ENCODE data around the gene PDXK.

Gene PDXK

DNA sequence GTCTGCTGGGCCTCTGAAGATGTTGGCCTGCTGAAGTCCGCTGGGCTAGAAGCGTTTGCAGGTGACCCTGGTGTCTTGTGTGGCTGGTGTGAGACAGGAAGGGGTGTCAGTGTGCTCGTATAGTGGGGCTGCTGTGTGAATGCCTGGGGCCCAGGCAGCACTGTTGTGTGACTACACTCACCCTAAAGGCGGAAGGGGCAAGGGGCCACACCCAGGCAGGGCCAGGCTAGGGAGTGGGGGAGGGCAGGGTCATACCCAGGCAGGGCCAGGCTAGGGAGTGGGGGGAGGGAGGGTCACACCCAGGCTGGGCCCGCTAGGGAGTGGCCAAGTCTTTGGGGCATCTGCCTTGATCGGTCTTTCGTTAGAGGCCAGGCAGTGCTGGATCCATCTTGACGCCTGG, 25.0 kb downstream of the PDXK start:
- DNase-seq (ENCODE audit: low spot score) = no peak

DNA sequence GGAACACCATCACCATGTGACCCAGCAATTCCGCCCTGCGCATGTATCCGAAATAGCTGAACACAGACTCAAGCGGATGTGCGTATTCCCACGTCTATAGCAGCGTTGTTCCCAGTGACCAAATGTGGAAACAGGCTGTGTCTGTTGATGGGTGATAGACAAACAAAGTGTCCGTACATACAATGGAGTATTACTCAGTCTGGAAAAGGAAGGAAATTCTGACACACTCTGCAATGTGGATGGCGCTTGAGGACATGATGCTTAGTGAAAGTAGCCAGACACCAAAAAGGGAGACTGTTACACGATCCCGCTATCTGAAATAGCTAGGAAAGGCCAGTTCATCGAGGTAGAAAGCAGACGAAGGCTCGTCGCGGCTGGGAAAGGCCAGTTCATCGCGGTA, 25.8 kb downstream of the PDXK start:
- no peak for DNase-seq (ENCODE audit: low spot score)

DNA sequence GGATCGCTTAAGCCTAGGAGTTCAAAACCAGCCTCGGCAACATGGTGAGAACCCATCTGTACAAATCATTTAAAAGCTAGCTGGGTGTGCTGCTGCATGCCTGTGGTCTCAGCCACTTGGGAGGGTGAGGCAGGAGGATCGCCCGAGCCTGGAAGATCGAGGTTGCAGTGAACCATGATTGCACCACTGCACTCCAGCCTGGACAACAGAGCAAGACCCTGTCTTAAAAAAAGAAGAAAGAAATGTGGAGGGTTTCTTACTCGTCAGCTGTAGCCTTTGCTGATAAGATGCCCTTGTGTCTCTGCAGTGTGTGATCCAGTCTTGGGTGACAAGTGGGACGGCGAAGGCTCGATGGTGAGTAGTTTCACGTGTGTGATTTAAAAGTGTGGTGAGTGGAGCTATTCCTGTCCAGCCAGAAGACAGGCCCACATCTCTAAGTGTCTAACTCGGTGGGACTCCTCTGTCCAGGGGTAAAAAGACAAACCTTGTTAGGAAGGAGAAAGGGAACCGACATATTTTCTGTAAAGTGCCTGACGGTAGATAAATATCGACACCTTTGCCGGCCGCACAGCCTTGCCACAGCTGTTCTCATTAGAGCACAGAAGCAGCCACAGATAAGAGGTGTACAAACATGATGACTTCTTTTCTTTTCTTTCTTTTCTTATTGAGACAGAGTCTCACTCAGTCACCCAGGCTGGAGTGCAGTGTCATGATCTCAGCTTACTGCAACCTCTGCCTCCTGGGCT, 27.0 kb downstream of the PDXK start:
- DNase-seq (ENCODE audit: low spot score) = no peak

DNA sequence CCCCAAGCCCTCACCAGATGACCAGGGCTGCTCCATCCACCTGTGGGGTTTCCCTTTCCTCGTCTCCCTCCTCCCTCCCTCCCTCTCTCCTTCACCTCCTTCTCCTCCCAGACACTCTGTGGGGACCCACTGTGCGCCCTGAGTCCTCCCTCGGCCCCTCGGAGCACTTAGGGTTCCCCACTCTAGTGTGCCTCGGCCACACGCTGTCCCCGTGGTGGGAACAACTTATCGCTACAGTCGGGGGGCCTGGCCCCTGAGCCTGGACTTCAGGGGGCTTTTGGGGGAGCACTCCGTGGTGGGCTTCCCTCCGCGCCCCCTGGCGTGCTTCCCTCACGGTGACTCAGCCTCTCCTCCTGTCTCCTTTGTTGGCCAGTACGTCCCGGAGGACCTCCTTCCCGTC, 29.7 kb downstream of the PDXK start:
- no peak for DNase-seq (ENCODE audit: low spot score)

DNA sequence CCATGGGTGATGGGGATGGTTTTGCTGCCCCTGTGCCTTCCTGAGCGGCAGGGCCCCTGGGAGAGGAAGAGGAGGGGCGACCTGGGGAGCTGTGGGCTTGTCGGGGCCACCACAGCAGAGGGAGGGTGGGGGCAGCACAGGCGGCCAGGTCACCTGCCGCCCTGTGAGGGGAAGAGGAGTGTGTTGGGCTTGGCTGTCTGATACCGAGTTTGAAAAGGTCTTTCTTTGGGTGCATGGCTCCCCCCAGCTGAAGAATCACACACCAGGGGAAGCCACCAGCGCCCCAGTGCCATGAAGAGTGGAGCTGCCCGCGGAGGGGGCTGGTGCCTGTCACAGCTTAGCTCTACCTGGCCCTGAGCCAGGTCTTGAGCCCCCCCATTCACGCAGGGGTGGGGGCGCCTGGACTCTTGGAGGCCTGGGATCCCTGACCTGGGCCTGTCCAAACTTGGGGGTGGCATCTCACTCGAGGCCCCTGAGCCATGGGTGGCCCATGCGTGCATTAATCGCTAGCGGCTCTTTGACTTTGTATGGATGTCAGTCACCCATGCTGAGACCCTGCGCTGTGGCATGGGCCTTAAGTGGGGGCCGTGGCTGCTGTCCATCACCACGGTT, 30.8 kb downstream of the PDXK start:
- DNase-seq (ENCODE audit: low spot score) = no peak

DNA sequence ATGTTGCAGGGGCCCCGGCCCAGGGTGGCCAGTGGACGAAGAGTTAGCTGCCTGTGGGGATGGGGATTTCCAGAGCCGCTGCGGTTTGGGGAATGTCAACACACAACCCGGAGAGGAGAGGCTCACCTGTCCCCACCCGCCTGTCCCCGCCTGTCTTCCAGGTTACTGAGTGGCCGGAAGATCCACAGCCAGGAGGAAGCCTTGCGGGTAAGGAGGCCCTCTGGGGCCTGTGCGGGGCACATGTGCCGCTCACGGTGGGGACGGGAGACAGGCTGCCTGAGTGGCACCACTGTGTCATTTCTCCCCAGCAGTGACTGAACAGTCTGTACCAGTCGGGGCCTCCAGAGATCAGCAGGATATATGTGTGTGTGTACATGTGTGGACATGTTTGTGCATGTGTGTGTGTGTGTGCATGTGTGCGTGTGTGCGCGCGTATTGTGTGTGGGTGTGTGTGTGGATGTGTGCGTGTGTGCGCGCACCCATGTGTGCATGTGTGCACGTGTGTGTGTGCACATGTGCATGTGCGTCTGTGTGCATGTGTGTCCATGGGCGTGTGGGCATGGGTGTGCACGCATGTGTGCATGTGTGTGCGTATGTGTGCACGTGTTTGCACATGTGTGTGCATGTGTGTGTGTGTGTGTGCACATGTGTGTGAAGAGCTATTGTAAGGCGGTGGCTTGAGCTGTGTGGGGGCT, 31.6 kb downstream of the PDXK start:
- no peak for DNase-seq (ENCODE audit: low spot score)

DNA sequence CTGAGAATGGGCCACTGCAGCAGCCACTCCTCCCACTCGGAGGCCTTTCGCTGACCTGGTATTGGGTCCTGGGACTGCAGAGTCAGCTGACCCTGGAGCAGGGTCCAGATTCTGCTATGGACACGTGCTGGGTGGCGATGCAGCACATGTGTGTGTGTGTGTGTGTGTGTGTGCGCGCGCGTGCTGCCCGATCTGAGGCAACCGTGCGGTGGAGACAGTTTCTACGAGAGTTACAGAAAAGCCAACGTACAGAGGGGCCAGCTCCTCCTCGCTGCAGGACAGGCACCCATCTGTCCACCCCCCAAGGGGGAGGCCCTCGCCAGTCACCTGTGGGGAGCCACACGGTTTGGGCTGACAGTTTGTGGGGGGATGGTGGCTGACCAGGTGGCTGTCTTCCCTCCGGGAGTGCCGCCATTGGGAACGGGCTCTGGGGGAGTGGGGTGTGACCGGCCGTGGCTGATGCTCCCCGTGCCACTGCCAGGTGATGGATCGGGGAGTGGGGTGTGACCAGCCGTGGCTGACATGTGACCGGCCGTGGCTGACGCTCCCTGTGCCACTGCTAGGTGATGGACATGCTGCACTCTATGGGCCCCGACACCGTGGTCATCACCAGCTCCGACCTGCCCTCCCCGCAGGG, 33.1 kb downstream of the PDXK start:
- DNase-seq (ENCODE audit: low spot score) = no peak

DNA sequence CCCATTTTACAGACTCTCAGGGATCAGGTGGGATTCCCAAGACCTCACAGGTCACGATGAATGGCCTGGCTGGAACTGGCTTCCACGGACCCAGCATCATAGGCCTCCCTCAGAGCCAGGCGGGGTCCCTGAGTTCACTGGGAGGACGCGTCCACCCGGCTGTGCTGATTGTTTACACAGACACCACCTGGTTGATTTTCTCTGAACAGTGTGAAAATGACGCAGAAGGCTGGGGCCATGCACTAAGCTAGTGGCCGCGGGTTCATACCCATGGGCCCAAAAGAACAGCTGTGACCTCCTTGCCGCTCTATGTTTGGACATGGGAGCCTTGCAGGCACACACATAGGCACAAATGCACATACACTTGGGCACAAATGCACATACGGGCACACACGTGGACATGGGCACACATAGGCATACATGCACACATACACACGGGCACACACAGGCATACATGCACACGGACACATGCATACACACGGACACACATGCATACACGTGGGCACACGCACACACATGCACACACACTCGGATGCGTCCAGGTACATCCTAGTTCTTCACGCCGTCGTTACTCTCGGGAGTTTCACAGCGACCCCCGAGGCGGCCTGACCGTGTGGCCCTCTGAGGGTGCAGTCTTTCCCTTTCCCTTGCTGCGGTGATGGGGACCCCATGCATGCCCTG, 34.0 kb downstream of the PDXK start:
- DNase-seq (ENCODE audit: low spot score) = no peak

DNA sequence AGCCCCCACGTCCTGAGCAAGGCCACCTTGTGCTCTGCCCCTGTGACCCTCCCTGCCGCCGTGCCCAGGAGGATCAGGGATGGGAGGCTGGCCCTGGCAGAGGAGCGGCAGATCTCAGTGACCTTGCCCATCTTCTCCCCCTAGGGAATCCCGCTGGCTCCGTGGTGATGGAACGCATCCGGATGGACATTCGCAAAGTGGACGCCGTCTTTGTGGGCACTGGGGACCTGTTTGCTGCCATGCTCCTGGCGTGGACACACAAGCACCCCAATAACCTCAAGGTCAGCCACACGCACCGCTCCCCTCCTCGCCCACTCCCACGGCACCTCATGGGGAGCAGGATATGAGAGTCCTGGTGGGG, 34.5 kb downstream of the PDXK start:
- no peak for DNase-seq (ENCODE audit: low spot score)

DNA sequence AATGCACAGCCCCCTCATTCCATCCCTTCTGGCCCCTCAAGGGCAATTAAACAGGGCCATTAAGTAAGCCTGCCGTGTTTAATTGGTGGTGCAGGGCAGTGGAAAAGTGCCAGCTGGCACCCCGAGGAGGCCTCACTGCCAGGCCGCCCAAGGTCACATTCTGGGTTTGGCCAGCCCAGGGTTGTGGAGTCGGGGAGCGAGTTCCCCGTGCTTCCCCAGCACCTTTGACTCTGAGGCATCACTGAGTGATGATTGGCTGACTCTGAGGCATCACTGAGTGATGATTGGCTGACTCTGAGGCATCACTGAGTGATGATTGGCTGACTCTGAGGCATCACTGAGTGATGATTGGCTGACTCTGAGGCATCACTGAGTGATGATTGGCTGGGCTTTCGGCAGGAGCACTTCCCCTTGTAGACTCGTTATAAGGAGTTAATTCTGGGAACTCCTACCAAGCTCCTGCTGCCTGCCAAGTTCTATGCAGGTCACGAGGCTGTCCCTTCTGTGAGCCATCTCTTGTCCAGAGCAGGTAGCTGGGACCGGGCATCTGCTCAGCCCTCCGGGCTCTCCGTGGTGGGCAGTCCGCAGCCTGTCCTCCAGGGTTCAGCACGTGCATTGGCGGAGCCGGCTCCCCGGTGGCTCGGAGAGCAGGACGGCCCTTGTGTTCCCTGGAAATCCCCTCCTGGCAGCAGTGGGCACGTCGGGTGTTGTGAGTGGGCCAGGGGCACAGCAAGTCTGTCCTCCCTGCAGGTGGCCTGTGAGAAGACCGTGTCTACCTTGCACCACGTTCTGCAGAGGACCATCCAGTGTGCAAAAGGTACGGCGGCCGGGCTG, 36.2 kb downstream of the PDXK start:
- DNase-seq (ENCODE audit: low spot score) = no peak

DNA sequence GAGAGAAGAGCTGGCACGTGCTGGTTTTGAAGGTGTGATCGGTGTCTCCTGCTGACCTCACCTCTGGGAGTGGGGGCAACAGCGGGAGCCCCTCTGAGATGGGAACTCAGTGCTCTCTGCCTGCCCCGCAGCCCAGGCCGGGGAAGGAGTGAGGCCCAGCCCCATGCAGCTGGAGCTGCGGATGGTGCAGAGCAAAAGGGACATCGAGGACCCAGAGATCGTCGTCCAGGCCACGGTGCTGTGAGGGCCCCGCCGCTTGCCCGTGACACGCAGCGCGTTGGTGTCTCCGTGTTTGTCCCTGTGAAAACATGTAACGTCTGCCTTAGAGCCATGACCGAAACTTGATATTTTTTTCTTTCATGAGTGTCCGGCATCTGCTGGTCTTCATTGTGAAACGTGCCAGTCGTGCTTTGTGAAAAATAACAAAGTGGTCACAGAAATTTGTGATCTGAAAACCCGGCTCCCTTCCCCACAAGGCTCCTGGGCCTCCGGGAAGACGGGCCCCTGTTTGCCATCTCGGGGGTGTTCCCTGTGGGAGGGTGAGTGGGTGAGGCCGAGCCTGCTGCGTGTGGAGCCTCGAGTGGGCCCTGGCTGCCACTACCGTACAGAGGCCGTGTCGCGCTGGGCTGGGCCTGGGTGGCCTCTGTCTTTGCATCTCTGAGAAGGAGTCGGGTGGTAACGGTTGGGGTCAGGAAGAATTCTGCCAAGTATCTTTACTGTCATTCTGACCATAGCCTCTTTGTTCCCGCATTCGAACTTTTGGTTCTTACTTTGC, 37.1 kb downstream of the PDXK start:
- DNase-seq (ENCODE audit: low spot score) = no peak

DNA sequence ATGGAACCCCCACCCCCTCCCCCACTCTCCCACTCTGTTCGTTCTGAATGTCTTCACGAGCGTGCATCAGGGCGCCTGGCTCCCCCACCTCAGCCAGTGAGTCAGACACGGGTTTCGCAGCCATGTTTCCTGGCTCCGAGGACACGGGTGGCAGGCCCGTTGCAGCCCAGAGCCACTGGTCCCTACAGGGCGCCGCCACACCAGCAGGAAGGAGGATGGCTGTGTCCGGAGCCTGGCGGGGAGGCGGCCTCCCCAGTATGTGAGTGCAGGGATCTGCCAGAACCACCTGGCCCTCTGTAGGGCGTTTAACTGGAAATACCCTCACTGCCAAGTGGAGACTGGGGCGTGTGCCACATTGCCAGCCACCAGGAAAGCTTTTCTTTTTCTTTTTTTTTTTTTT, 38.7 kb downstream of the PDXK start:
- DNase-seq (ENCODE audit: low spot score) = no peak

DNA sequence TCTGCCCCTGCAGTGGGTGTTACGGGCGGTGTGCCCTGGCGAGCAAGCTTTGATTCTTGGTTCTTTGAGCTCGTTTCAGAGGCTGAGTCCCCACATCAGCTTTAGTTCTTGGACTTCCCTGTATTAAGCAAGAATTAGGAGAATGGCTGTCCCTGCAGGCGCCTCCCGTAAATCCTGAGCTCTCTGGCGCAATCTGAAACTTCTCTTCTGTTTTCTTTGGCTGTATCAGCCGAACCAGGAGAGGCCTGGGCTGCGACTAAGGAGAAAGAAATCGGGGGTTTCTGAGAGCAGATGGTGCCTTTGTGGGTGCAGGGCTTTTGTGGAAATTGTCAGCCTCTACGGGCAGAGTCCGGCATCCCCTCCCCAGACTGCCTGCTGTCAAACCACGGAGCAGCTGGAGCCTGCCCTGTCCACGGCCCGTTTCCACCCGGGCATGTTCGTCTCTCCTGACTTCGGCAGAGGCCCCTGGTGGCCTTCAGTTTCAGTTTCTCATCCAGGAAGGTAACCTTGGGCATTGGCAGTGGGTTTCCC, 39.2 kb downstream of the PDXK start:
- no peak for DNase-seq (ENCODE audit: low spot score)

DNA sequence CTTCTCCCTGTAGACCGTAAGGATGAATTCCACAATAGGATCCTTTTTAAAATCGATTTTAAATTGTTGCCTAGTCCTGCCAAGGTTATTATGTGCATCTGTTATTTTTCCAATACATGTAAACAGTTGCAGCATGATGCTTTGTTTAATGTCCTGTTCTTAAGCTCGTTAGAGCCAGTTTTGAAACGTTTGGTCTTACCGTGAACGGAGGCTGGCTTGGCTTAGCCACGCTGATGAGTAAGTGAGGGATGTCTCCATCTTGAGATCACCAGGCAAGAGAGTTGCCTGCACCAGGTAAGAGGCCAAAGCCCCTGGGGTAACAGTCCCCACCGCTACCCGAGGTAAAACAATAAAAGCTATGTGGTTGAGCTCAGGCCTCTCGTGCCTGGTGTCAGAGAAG, 39.9 kb downstream of the PDXK start:
- DNase-seq (ENCODE audit: low spot score) = no peak

DNA sequence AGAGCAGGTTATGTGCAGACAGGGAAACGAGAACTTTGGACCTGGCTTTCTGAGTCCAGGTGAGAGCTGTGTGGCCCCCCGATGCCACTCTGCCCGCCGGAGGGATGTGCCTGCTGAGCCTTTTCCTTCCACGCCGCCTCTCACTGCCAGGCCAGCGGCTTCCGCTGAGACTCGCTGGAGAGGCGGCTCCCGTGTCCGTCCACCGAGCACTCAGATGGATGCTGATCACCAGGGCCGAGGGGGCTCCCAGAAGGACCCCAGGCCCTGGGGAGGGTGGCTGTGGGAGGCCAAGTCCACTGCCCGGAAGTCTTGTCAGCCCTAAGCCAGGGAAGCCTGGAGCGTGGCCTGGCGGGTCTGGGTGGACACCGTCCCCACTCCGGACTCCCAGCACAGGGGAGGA, 40.7 kb downstream of the PDXK start:
- no peak for DNase-seq (ENCODE audit: low spot score)

DNA sequence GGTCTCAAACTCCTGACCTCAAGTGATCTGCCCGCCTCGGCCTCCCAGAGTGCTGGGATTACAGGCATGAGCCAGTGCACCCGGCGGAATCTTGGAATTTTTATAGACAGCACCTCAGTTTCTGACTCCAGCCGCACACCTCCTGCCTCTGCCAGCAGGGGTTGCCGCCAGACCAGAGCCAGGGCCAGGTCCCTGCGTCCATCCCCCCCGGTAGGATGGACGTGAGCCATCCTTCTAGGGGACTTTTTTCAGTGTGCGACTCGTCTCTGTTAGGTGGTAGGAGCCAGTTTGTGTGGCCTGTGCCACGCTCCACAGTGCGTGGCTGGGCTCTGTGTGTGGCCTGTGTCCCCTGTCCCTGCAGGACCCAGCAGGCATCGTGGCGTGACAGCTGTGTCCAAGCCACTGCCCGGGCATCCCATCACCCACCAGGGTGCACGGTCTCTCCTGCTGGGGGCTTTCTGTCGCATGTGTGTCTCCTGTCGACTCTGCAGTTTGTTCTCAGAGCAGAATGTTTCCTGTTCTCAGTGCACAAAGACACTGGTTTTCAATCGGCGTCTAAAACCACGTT, 41.5 kb downstream of the PDXK start:
- DNase-seq (ENCODE audit: low spot score) = no peak

DNA sequence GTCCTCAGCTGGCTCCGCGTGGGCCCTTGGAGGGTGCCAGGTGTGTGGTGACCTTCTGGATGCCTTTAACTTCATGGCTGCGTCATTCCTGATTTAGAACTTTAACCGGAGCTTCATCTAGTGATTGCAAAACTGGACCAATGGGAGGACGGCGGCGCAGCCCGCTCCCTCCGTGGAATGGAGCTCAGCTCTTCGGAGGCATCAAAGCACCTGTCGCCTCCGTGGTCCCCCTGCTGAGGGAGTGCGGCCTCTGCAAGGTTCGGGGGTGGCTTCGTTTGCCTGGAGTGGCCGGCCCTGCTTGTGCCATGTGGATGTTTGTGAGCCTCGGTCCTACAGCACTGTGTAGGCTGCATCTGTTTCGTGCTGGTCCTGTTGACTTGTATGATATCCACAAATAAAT, 43.0 kb downstream of the PDXK start:
- DNase-seq (ENCODE audit: low spot score) = no peak

DNA sequence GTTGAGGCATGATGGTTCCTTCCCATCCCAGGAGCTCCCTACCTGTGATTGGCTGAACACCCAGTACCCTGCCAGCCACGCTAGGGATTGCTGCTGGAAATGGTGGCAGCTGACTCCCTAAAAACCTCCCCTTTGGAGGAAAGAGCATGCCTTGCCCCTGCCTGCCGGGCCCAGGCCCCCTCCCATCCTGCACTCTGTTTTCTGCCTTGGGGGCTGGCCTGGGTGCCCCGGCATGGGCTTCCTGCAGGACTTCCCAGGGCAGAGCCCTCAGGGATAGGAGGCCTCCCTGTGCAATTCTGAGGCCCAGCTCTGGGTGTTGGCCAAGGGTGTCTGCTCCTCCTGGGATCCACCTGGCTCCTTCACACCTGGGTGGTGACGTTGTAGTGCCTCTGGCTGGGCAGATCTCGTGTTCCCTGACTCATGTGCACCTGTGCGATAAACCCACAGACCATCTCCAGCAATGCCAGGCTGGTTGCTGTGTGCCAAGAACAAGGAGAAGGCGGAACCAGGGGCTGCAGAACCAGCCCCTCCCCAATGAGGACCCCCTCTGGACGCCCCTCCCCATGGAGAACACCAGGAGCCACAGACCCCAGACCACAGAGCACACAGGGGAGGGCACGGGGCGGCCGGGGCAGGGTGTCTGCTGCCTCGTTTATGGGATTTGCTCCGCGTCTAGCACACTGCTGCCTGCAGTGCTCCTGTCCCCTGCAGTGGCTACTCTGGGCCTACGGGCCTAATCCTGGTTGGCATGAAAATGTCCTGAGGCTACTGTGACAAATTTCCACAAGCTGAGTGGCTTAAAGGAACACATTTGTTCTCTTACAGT, 43.6 kb downstream of the PDXK start:
- DNase-seq (ENCODE audit: low spot score) = no peak

DNA sequence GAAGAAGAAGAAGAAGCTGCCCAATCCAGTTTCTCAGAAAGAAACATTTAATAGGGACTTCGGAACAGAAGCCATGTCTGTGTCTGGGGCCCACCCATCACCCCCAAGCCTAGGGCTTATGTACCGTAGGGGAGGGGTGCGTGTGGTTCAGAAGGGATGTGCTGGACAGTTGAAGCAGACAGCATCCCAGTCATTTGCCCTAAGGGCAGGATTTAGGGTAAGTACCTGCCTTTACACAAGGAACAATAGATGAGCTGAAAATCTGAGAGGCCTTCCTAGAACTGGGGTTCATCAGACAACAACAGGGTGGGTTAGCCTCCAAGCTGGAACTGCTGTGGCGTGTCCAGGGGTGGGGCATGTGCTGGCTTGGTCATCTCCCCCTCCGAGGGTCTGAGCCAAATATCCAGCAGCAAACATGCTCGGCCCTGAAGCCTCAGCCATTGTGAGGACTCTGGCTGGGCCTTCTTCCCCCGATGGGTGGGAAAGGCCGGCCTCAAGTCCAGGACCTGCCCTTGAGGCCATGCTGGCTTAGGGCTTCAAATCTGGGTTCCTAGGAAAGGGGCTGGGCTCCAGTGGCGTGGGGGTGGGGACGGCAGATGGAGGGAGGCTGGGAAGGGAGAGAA, 45.1 kb downstream of the PDXK start:
- no peak for DNase-seq (ENCODE audit: low spot score)
